Tibial artery (tissue), 4 donors: ENCODE measurements around the gene SMYD3.

Source experiments
- DNase-seq, 2 donors: peaks; one replicate each; pipeline ENCODE4 v3.0.0-alpha.2; 2019
- H3K27ac ChIP-seq, 2 donors: fragments of 200-600 bp; sonication (generic) in 1 of 2; 1 replicate in 1 of 2; 2 replicates in 1 of 2; pipeline ENCODE4 v1.5.1; 2018 to 2019; ENCODE audit warnings: mild to moderate bottlenecking in 1 of 2
- H3K27me3 ChIP-seq, 2 donors: fragments of 200-600 bp; sonication (generic) in 1 of 2; one replicate each; pipeline versions ENCODE4 v1.5.1 to v1.6.0; 2016 to 2019
- H3K36me3 ChIP-seq, 3 donors: fragments of 200-600 bp; sonication (generic) in 2 of 3; one replicate each; pipeline ENCODE4 v1.5.1; 2016 to 2019; ENCODE audit warnings: mild to moderate bottlenecking in 2 of 3
- H3K4me1 ChIP-seq, 4 donors: fragments of 200-600 bp; sonication (generic) in 2 of 4; 1 replicate in 3 of 4; 2 replicates in 1 of 4; pipeline ENCODE4 v1.5.1; 2016 to 2019
- H3K4me3 ChIP-seq, 2 donors: fragments of 200-600 bp; sonication (generic) in 1 of 2; 1 replicate in 1 of 2; 2 replicates in 1 of 2; pipeline ENCODE4 v1.5.1; 2018 to 2019; ENCODE audit warnings: mild to moderate bottlenecking in 2 of 2
- H3K9me3 ChIP-seq, 3 donors: fragments of 200-600 bp; sonication (generic) in 1 of 3; one replicate each; pipeline ENCODE4 v1.5.1; 2016 to 2019
- intact Hi-C: fragments of 100-400 bp; cut with DNase I; formaldehyde crosslinking; loops from one replicate; pipeline ENCODE4 v1.15.0; 2023; ENCODE audit warnings: low total_unique reads
- TF ChIP-seq, protein P1 (sequence below), 2 experiments: fragments of 200-600 bp in 1 of 2; fragments of 450-650 bp in 1 of 2; IDR thresholded peaks; one replicate each; pipeline ENCODE4 v1.5.1; 2017 to 2019; ENCODE audit warnings: antibody characterized with exemption in 2 of 2, mild to moderate bottlenecking in 1 of 2, moderate library complexity in 1 of 2

The SMYD3 gene

DNA sequence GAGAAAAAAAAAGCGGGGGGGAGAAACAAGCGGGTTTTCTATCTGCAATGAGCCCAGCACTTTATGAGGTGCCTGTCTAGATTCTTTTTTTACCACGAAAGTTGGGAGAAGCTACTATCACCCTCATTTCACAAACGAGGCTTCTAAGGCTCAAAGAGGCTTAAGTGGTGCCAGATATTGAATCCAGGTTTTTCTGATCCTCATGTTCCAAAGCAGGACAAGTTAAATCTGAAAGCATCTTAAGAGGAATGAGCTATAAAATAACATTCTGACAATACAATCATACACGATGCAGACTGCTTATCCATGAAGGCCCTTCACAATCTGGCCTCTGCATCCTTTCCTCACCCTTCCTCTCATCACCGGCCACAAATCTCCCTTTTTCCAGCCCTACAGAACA lies 549.1 kb downstream of the SMYD3 start:
- DNase-seq, result no peak
- Histone ChIP-seq H3K9me3 (no peaks in the 10 kb centered on the region), H3K27me3 (no peaks in the 10 kb centered on the region), H3K36me3 (no peaks in the 10 kb centered on the region), H3K27ac (no peak overlapping the region), H3K4me1 (peaks cover 0 to 12% (median 3%) of the 10 kb centered on the region in 4 donors), H3K4me3 (no peak overlapping the region)
- TF ChIP-seq, protein P1, sequence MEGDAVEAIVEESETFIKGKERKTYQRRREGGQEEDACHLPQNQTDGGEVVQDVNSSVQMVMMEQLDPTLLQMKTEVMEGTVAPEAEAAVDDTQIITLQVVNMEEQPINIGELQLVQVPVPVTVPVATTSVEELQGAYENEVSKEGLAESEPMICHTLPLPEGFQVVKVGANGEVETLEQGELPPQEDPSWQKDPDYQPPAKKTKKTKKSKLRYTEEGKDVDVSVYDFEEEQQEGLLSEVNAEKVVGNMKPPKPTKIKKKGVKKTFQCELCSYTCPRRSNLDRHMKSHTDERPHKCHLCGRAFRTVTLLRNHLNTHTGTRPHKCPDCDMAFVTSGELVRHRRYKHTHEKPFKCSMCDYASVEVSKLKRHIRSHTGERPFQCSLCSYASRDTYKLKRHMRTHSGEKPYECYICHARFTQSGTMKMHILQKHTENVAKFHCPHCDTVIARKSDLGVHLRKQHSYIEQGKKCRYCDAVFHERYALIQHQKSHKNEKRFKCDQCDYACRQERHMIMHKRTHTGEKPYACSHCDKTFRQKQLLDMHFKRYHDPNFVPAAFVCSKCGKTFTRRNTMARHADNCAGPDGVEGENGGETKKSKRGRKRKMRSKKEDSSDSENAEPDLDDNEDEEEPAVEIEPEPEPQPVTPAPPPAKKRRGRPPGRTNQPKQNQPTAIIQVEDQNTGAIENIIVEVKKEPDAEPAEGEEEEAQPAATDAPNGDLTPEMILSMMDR (IDR thresholded peaks at IDR 0.05), result no peak
- intact Hi-C loops, result no loop called here

GRCh38 chr1:245957427-245957826 lies 549.7 kb downstream of the SMYD3 start:
- H3K36me3 ChIP-seq, result no peaks in the 10 kb centered on the region
- H3K4me1 ChIP-seq, result peaks cover 0 to 12% (median 3%) of the 10 kb centered on the region in 4 donors
- no peak overlapping the region for H3K4me3 ChIP-seq
- no peak for DNase-seq
- H3K27ac ChIP-seq, result no peak overlapping the region
- no peaks in the 10 kb centered on the region for H3K27me3 ChIP-seq
- intact Hi-C loops, result no loop called here
- TF ChIP-seq, protein P1 (IDR thresholded peaks at IDR 0.05), result no peak
- no peaks in the 10 kb centered on the region for H3K9me3 ChIP-seq

DNA sequence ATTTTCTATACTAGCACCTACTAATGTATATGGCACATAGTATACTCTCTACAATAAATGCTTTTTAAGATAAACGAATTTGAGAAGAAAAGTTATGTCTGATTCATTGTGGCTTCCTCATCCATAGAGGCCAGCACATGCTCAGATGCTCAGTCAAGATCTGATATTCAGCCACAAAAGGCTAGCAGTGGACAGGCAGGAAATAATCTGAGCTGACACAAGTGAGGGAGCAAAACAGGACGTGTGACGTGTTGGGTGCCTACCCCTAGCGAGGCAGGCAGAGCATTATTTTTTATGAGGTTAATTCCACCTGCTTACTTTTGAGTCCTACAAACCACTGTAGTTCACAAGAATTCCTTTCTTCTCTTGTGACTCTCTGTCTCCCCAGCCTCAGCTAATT lies 550.9 kb downstream of the SMYD3 start:
- TF ChIP-seq, protein P1 (IDR thresholded peaks at IDR 0.05), result no peak
- intact Hi-C loops, result no loop called here
- peaks cover 0 to 12% (median 3%) of the 10 kb centered on the region in 4 donors for H3K4me1 ChIP-seq
- no peaks in the 10 kb centered on the region for H3K36me3 ChIP-seq
- H3K27me3 ChIP-seq, result no peaks in the 10 kb centered on the region
- H3K9me3 ChIP-seq, result no peaks in the 10 kb centered on the region
- H3K4me3 ChIP-seq, result no peak overlapping the region
- no peak overlapping the region for H3K27ac ChIP-seq
- no peak for DNase-seq

DNA sequence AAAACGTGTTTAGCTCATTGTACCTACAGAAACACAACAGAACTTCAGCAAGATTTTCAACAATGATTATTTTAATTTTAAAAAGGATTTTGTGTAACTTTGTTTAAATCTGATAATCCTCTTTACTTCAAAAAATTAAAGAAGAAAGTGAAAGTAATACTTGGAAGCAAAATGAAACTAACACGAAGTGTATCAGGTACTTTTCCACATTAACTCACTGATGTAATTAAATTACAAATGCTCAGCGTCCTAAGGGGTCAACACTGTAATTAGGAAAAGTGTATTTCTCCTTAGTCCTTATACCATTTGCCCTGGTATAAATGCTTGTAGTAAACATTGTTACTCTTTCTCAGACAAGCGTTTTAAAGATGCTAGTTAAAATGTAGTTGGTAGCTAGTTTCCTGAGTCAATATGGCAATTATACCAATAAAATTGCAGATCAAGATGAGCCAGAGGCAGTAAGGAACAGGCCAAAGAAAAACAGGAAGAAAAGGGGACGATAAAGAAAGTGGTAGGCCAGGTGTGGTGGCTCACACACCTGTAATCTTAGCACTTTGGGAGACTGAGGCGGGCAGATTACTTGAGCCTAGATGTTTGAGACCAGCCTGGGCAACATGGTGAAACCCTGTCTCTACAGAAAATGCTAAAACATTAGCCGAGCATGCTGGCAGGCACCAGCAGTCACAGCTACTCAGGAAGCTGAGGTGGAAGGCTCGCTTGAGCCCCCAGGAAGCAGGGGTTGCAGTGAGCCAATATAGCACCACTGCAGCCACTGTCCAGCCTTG lies 553.0 kb downstream of the SMYD3 start:
- intact Hi-C loops, result no loop called here
- TF ChIP-seq, protein P1 (IDR thresholded peaks at IDR 0.05), result no peak
- Histone ChIP-seq H3K27me3 (no peaks in the 10 kb centered on the region), H3K27ac (peak overlapping the region in 1 of 2 donors; percentile 26), H3K9me3 (no peaks in the 10 kb centered on the region), H3K4me1 (peaks cover 0 to 12% (median 3%) of the 10 kb centered on the region in 4 donors), H3K36me3 (no peaks in the 10 kb centered on the region), H3K4me3 (peak overlapping the region; percentile 2 to 27)
- DNase-seq, result no peak

- H3K9me3 ChIP-seq, result no peaks in the 10 kb centered on the region
- TF ChIP-seq, protein P1 (IDR thresholded peaks at IDR 0.05), result no peak
- DNase-seq, result no peak
- intact Hi-C loops, result no loop called here
- H3K27me3 ChIP-seq, result no peaks in the 10 kb centered on the region
- peaks cover 0 to 12% (median 3%) of the 10 kb centered on the region in 4 donors for H3K4me1 ChIP-seq
- H3K27ac ChIP-seq, result no peak overlapping the region
- no peaks in the 10 kb centered on the region for H3K36me3 ChIP-seq
- no peak overlapping the region for H3K4me3 ChIP-seq
Measured at GRCh38 chr1:245952383-245953026, 554.6 kb downstream of the SMYD3 start.
